Calu3 (cell line): Measurements from ENCODE around the gene RBP3. TPM values are rescaled to one million over a fixed set of nuclear protein-coding genes. Genes with fewer than 3 reads are reported as not detected.

Source experiments
- BruUV-seq: library from RNA; stranded (reverse); fragments of 400-500 nt; replicated peaks from 2 replicates; lab custom pipeline; 2021; lab: Mats Ljungman, UMichigan
- CTCF ChIA-PET: fragments of 300-600 bp; sonication (Branson Sonifier 250); formaldehyde crosslinking; loops from one replicate; lab custom pipeline; 2022; ENCODE audit warnings: antibody characterized with exemption; lab: Charles Lee
- DNase-seq: peaks from one replicate; pipeline ENCODE4 v3.0.0; 2022
- H3K27ac Mint-ChIP-seq: one replicate; pipeline ENCODE4 v1.8.0; 2022; ENCODE audit warnings: mixed read lengths; ENCODE audit not compliant: unreplicated experiment
- H3K27me3 Mint-ChIP-seq: one replicate; pipeline ENCODE4 v1.8.0; 2022; ENCODE audit warnings: mixed read lengths; ENCODE audit not compliant: unreplicated experiment
- H3K36me3 Mint-ChIP-seq: one replicate; pipeline ENCODE4 v1.8.0; 2022; ENCODE audit warnings: mild to moderate bottlenecking, moderate library complexity, mixed read lengths; ENCODE audit not compliant: insufficient read depth, unreplicated experiment
- H3K4me1 Mint-ChIP-seq: one replicate; pipeline ENCODE4 v1.8.0; 2022; ENCODE audit warnings: mild to moderate bottlenecking, low read depth, mixed read lengths; ENCODE audit not compliant: unreplicated experiment
- H3K4me3 Mint-ChIP-seq: one replicate; pipeline ENCODE4 v1.8.0; 2022; ENCODE audit warnings: mild to moderate bottlenecking, low read depth, moderate library complexity, mixed read lengths; ENCODE audit not compliant: unreplicated experiment
- H3K9me3 Mint-ChIP-seq: one replicate; pipeline ENCODE4 v1.8.0; 2022; ENCODE audit warnings: low read depth, mixed read lengths; ENCODE audit not compliant: unreplicated experiment
- CTCF ChIP-seq: fragments of 200-600 bp; IDR thresholded peaks from one replicate; pipeline ENCODE4 v1.8.0; 2022; ENCODE audit warnings: antibody characterized with exemption; ENCODE audit not compliant: unreplicated experiment
- intact Hi-C: fragments of 100-400 bp; cut with micrococcal nuclease; formaldehyde crosslinking; loops from one replicate; pipeline ENCODE4 v1.10.0; 2022; ENCODE audit not compliant: unreplicated experiment
- total RNA-seq: library from RNA; stranded (reverse); gene quantifications from 2 replicates; pipeline ENCODE4 v1.2.3, GENCODE V29; 2022

RBP3 gene
- total RNA-seq, 1 experiment from 2014 or later = not detected

DNA sequence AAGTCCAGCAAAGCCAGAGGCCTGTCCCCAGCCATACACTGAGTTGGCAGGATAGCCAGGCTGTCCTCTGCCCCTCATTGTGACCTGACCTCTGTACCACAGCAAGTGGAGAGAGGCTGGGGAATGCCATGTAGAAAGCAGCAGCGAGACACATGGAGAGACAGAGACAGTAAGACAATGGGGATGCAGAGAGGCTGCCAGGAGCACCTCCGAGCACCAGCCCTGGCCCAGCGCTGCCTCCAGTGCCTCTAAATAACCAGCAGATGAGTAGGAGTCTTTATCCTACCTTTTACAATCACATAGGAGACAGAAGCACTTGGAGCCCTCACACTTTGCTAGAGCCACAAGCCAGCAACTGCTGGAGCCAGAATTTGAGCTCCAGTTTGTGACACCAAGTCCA lies 17.8 kb upstream of the RBP3 start:
- H3K36me3 Mint-ChIP-seq = no peaks in the 10 kb centered on the region
- CTCF ChIA-PET = no interaction called here
- intact Hi-C loops = no loop called here
- TF ChIP-seq CTCF = no peak
- H3K4me1 Mint-ChIP-seq = no peaks in the 10 kb centered on the region
- H3K27me3 Mint-ChIP-seq = peaks cover 27% of the 10 kb centered on the region
- no peak overlapping the region for H3K4me3 Mint-ChIP-seq
- no TSS peak for BruUV-seq
- DNase-seq = no peak
- no peak overlapping the region for H3K27ac Mint-ChIP-seq
- no peaks in the 10 kb centered on the region for H3K9me3 Mint-ChIP-seq

- no peaks in the 10 kb centered on the region for H3K9me3 Mint-ChIP-seq
- no peaks in the 10 kb centered on the region for H3K4me1 Mint-ChIP-seq
- no peak overlapping the region for H3K27ac Mint-ChIP-seq
- no TSS peak for BruUV-seq
- H3K4me3 Mint-ChIP-seq = no peak overlapping the region
- intact Hi-C loops = no loop called here
- peak; percentile 38 for DNase-seq
- H3K36me3 Mint-ChIP-seq = no peaks in the 10 kb centered on the region
- TF ChIP-seq CTCF = no peak
- CTCF ChIA-PET = no interaction called here
- H3K27me3 Mint-ChIP-seq = peaks cover 31% of the 10 kb centered on the region
Measured at GRCh38 chr10:47330804-47331203, 17.4 kb upstream of the RBP3 start.

DNA sequence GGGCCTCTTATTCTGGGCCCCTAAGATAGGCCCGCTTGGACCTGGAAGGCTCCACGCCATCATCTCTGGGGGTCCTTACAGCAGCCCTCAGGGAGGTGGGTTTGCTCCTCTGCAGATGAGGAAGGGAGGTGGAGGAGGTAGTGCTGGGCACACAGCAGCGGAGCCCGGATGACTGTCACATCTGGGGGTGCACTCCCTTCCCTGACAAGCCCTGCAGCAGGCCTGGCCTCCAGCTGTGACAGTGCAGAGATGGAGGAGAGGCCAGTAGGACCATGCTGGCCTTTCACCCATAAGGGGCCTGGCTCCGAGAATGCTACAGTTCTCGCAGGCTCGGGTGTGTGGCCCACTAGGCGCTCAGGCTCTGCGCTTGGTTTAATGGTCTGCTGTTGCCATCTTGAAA lies 16.7 kb upstream of the RBP3 start:
- no TSS peak for BruUV-seq
- CTCF ChIA-PET = no interaction called here
- intact Hi-C loops = no loop called here
- Mint-ChIP-seq H3K27me3 (peaks cover 38% of the 10 kb centered on the region), H3K27ac (no peak overlapping the region), H3K4me1 (no peaks in the 10 kb centered on the region), H3K36me3 (no peaks in the 10 kb centered on the region), H3K4me3 (no peak overlapping the region), H3K9me3 (no peaks in the 10 kb centered on the region)
- no peak for TF ChIP-seq CTCF
- DNase-seq = no peak

DNA sequence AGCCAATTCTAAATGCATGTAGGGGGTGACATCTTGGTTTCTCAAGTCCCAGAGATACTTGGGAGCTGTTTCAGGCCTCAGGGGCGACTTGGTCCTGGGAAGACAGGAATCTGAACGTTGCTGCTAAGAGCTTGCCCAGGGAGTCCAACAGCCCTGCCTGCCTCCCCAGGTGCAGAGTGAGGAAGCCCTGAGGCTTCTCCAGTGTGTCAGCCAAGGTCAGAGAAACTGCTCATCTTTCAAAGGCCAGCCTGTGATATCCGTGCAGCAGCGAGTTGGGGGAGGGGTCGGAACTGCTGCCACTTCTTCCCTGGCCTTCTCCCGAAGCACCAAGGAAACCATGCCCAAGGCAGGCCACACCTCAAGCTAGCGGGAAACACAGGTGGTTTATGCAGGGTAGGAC lies 16.2 kb upstream of the RBP3 start:
- intact Hi-C loops = no loop called here
- Mint-ChIP-seq H3K27ac (no peak overlapping the region), H3K27me3 (peaks cover 43% of the 10 kb centered on the region), H3K36me3 (no peaks in the 10 kb centered on the region), H3K9me3 (no peaks in the 10 kb centered on the region), H3K4me1 (no peaks in the 10 kb centered on the region), H3K4me3 (no peak overlapping the region)
- TF ChIP-seq CTCF = no peak
- no peak for DNase-seq
- CTCF ChIA-PET = no interaction called here
- BruUV-seq = no TSS peak
